ENCODE measurements around the gene AMY1C.
"Not testable (repeated sequence)": the region's sequence is repeated elsewhere in the genome, so short reads cannot be mapped to it uniquely, and the experiment has no call there.

GRCh38 chr1:103745040-103745439 lies 4.7 kb upstream of the AMY1C start:
- not testable (repeated sequence) for TF ChIP-seq CTCF (IDR thresholded peaks at IDR 0.05; ENCODE audit: insufficient read depth, low read length); POLR2AphosphoS5 (IDR thresholded peaks at IDR 0.05; ENCODE audit: low read depth)
